Measurements from ENCODE around the gene COG3.

GRCh38 chr13:45419945-45420344, 44.8 kb upstream of the COG3 start:
- no peak for TF ChIP-seq CTCF (conservative IDR thresholded peaks at IDR 0.05 in 1 of 2, IDR thresholded peaks at IDR 0.05 in 1 of 2; ENCODE audit: low read depth in 1 of 2, low read length in 2 of 2)
- no peak for TF ChIP-seq EZH2 (IDR thresholded peaks at IDR 0.05; ENCODE audit: low read length, missing control alignments)

Data from fibroblast of lung (primary cell).